Measurements from ENCODE around the gene USP47.

GRCh38 chr11:11805228-11805627, 36.5 kb upstream of the USP47 start:
- TF ChIP-seq FOXM1 (IDR thresholded peaks at IDR 0.05; ENCODE audit: borderline replicate concordance) (no peak), FOXK2 (IDR thresholded peaks at IDR 0.05) (no peak), FOXA1 (IDR thresholded peaks at IDR 0.05) (no peak), TARDBP (IDR thresholded peaks at IDR 0.05) (no peak), SP1 (IDR thresholded peaks at IDR 0.05) (no peak)
